ENCODE results near the gene RPS27A.

Gene RPS27A

GRCh38 chr2:55225481-55226020 is 6.9 kb upstream of the RPS27A start:
- TF ChIP-seq FOXP2 (optimal IDR thresholded peaks at IDR 0.05; ENCODE audit: borderline replicate concordance, extremely low read depth, extremely low read length, insufficient read depth) (no peak), POLR2AphosphoS5 (IDR thresholded peaks at IDR 0.05; ENCODE audit: low read depth, low read length) (no peak), TAF1 (IDR thresholded peaks at IDR 0.05; ENCODE audit: borderline replicate concordance, insufficient read depth, low read length) (no peak), SIN3A (IDR thresholded peaks at IDR 0.05; ENCODE audit: borderline replicate concordance, insufficient read depth, low read length) (no peak), REST (IDR thresholded peaks at IDR 0.05; ENCODE audit: insufficient read depth in 1 of 2, low read depth in 2 of 2, low read length in 2 of 2) (no peak)

GRCh38 chr2:55228226-55228563 is 4.3 kb upstream of the RPS27A start:
- TF ChIP-seq SIN3A (IDR thresholded peaks at IDR 0.05; ENCODE audit: borderline replicate concordance, insufficient read depth, low read length) = no peak
- TF ChIP-seq FOXP2 (optimal IDR thresholded peaks at IDR 0.05; ENCODE audit: borderline replicate concordance, extremely low read depth, extremely low read length, insufficient read depth) = no peak
- no peak for TF ChIP-seq REST (IDR thresholded peaks at IDR 0.05; ENCODE audit: insufficient read depth in 1 of 2, low read depth in 2 of 2, low read length in 2 of 2)
- no peak for TF ChIP-seq TAF1 (IDR thresholded peaks at IDR 0.05; ENCODE audit: borderline replicate concordance, insufficient read depth, low read length)
- no peak for TF ChIP-seq POLR2AphosphoS5 (IDR thresholded peaks at IDR 0.05; ENCODE audit: low read depth, low read length)

GRCh38 chr2:55229221-55229620 is 3.3 kb upstream of the RPS27A start:
- TF ChIP-seq REST (IDR thresholded peaks at IDR 0.05; ENCODE audit: insufficient read depth in 1 of 2, low read depth in 2 of 2, low read length in 2 of 2) (no peak), TAF1 (IDR thresholded peaks at IDR 0.05; ENCODE audit: borderline replicate concordance, insufficient read depth, low read length) (no peak), SIN3A (IDR thresholded peaks at IDR 0.05; ENCODE audit: borderline replicate concordance, insufficient read depth, low read length) (no peak), POLR2AphosphoS5 (IDR thresholded peaks at IDR 0.05; ENCODE audit: low read depth, low read length) (no peak), FOXP2 (optimal IDR thresholded peaks at IDR 0.05; ENCODE audit: borderline replicate concordance, extremely low read depth, extremely low read length, insufficient read depth) (no peak)

GRCh38 chr2:55230551-55230950 is 1.9 kb upstream of the RPS27A start:
- TF ChIP-seq SIN3A (IDR thresholded peaks at IDR 0.05; ENCODE audit: borderline replicate concordance, insufficient read depth, low read length) (no peak), POLR2AphosphoS5 (IDR thresholded peaks at IDR 0.05; ENCODE audit: low read depth, low read length) (no peak), TAF1 (IDR thresholded peaks at IDR 0.05; ENCODE audit: borderline replicate concordance, insufficient read depth, low read length) (no peak), REST (IDR thresholded peaks at IDR 0.05; ENCODE audit: insufficient read depth in 1 of 2, low read depth in 2 of 2, low read length in 2 of 2) (no peak), FOXP2 (optimal IDR thresholded peaks at IDR 0.05; ENCODE audit: borderline replicate concordance, extremely low read depth, extremely low read length, insufficient read depth) (no peak)
